Stomach (tissue), 4 donors: ENCODE data around the gene WT1.

Experiments
- EP300 ChIP-seq: sonication (generic); formaldehyde crosslinking; IDR thresholded peaks from one replicate; pipeline ENCODE4 v1.6.1; 2017; ENCODE audit warnings: antibody characterized with exemption
- POLR2A ChIP-seq, 4 donors: fragments of 450-650 bp; IDR thresholded peaks; one replicate each; pipeline ENCODE4 v1.6.1; 2016; ENCODE audit warnings: antibody characterized with exemption in 4 of 4, control low read depth in 2 of 4, mild to moderate bottlenecking in 1 of 4, moderate library complexity in 1 of 4
- POLR2AphosphoS5 ChIP-seq, 3 donors: sonication (generic); formaldehyde crosslinking; IDR thresholded peaks; one replicate each; pipeline ENCODE4 v1.6.1; 2016; ENCODE audit warnings: antibody characterized with exemption in 3 of 3
- TF ChIP-seq, protein P1 (sequence below), 7 experiments: fragments of 450-650 bp in 4 of 7; fragments of 200-600 bp in 3 of 7; sonication (generic) in 3 of 7; IDR thresholded peaks; one replicate each; pipeline ENCODE4 v1.5.1; 2016 to 2019; ENCODE audit warnings: antibody characterized with exemption in 7 of 7, control low read depth in 2 of 7, mild to moderate bottlenecking in 1 of 7

DNA sequence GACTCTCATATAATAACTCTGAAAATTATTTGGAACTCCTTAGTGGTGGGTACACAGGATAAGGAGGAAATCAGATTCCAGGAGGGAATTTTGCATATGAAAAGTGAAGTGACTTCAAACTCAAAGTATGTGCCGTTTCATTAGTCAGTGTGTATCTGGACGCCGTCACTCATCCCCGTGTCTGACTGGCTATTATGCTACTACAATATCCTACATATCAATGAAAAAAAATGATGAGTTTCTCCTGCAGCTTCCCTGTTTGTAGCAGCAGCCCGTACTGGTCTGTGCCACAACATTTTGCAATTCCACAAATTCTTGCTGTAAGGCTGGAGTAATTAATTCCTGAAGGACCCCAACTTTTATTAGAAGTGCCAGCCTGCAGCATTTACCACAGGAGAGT, 16.5 kb downstream of the WT1 start:
- TF ChIP-seq, protein P1, sequence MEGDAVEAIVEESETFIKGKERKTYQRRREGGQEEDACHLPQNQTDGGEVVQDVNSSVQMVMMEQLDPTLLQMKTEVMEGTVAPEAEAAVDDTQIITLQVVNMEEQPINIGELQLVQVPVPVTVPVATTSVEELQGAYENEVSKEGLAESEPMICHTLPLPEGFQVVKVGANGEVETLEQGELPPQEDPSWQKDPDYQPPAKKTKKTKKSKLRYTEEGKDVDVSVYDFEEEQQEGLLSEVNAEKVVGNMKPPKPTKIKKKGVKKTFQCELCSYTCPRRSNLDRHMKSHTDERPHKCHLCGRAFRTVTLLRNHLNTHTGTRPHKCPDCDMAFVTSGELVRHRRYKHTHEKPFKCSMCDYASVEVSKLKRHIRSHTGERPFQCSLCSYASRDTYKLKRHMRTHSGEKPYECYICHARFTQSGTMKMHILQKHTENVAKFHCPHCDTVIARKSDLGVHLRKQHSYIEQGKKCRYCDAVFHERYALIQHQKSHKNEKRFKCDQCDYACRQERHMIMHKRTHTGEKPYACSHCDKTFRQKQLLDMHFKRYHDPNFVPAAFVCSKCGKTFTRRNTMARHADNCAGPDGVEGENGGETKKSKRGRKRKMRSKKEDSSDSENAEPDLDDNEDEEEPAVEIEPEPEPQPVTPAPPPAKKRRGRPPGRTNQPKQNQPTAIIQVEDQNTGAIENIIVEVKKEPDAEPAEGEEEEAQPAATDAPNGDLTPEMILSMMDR (IDR thresholded peaks at IDR 0.05): no peak
- TF ChIP-seq POLR2AphosphoS5 (IDR thresholded peaks at IDR 0.05): no peak
- no peak for TF ChIP-seq POLR2A (IDR thresholded peaks at IDR 0.05)
- TF ChIP-seq EP300: no peak
